Thyroid gland (tissue), 4 donors: ENCODE data around the gene RORB. TPM values are rescaled to one million over a fixed set of nuclear protein-coding genes. Genes with fewer than 3 reads are reported as not detected.

Source experiments
- DNase-seq, 2 donors: peaks; one replicate each; pipeline ENCODE4 v3.0.0-alpha.2; 2019
- H3K27ac ChIP-seq, 3 donors: fragments of 200-600 bp; sonication (generic); 1 replicate in 2 of 3; 2 replicates in 1 of 3; pipeline ENCODE4 v1.5.1; 2016 to 2019; ENCODE audit warnings: mild to moderate bottlenecking in 1 of 3, moderate library complexity in 1 of 3
- H3K27me3 ChIP-seq: fragments of 200-600 bp; sonication (generic); one replicate; pipeline ENCODE4 v1.5.1; 2019
- H3K36me3 ChIP-seq, 2 donors: fragments of 200-600 bp; sonication (generic); one replicate each; pipeline ENCODE4 v1.5.1; 2016 to 2019
- H3K4me1 ChIP-seq, 2 donors: fragments of 200-600 bp; sonication (generic); one replicate each; pipeline ENCODE4 v1.5.1; 2017 to 2019
- H3K4me3 ChIP-seq, 3 donors: fragments of 200-600 bp; sonication (generic); replicated peaks in 1 of 3; 1 replicate in 2 of 3; 2 replicates in 1 of 3; pipeline ENCODE4 v1.5.1; 2016; ENCODE audit warnings: mild to moderate bottlenecking in 1 of 3
- H3K9me3 ChIP-seq: fragments of 200-600 bp; sonication (generic); one replicate; pipeline ENCODE4 v1.5.1; 2017
- CTCF ChIP-seq, 6 experiments: fragments of 200-600 bp in 3 of 6; fragments of 450-650 bp in 3 of 6; sonication (generic) in 3 of 6; IDR thresholded peaks; one replicate each; pipeline ENCODE4 v1.5.1; 2016 to 2019; ENCODE audit warnings: antibody characterized with exemption in 6 of 6, mild to moderate bottlenecking in 2 of 6, inconsistent platforms in 1 of 6, moderate library complexity in 1 of 6
- POLR2A ChIP-seq, 2 donors: fragments of 450-650 bp; IDR thresholded peaks; one replicate each; pipeline ENCODE4 v1.6.1; 2017; ENCODE audit warnings: antibody characterized with exemption in 2 of 2, mild to moderate bottlenecking in 2 of 2, moderate library complexity in 1 of 2
- WGBS, 2 donors: methylation state at CpG; one replicate each; pipeline ENCODE4 v1.1.5; 2017; 5-methylcytosine and 5-hydroxymethylcytosine counted together
- intact Hi-C: fragments of 100-400 bp; cut with DNase I; formaldehyde crosslinking; loops from one replicate; pipeline ENCODE4 v1.15.1; 2023
- total RNA-seq, 4 donors: library from RNA; depleted of rRNA; stranded (reverse); fragments of >200 nt; gene quantifications; one replicate each; pipeline ENCODE4 v1.2.3, GENCODE V29; 2016

RORB gene
- total RNA-seq, 4 donors from 2014 or later: 0.27 to 1.8 (median 1.3) TPM

GRCh38 chr9:74463825-74464224, 33.3 kb upstream of the RORB start:
- H3K27me3 ChIP-seq: no peaks in the 10 kb centered on the region
- no peak overlapping the region for H3K27ac ChIP-seq
- no peaks in the 10 kb centered on the region for H3K9me3 ChIP-seq
- no peak overlapping the region for H3K4me3 ChIP-seq
- no peak for DNase-seq
- TF ChIP-seq CTCF (IDR thresholded peaks at IDR 0.05) (no peak), POLR2A (IDR thresholded peaks at IDR 0.05) (no peak)
- no peaks in the 10 kb centered on the region for H3K4me1 ChIP-seq
- WGBS, 2 donors: 78 to 86% methylated on average over 1 of the region's 1 CpG
- intact Hi-C loops: no loop called here
- H3K36me3 ChIP-seq: no peaks in the 10 kb centered on the region

- Histone ChIP-seq H3K27ac (no peak overlapping the region), H3K36me3 (no peaks in the 10 kb centered on the region), H3K4me3 (no peak overlapping the region), H3K9me3 (no peaks in the 10 kb centered on the region), H3K27me3 (no peaks in the 10 kb centered on the region), H3K4me1 (no peaks in the 10 kb centered on the region)
- no peak for DNase-seq
- 84 to 91% methylated on average over 6 of the region's 6 CpGs for WGBS, 2 donors
- TF ChIP-seq CTCF (IDR thresholded peaks at IDR 0.05) (no peak), POLR2A (IDR thresholded peaks at IDR 0.05) (no peak)
- intact Hi-C loops: no loop called here
Measured at GRCh38 chr9:74478606-74479005, 18.5 kb upstream of the RORB start.

GRCh38 chr9:74479711-74480110, 17.4 kb upstream of the RORB start:
- TF ChIP-seq POLR2A (IDR thresholded peaks at IDR 0.05): no peak
- TF ChIP-seq CTCF (IDR thresholded peaks at IDR 0.05): no peak
- no peak overlapping the region for H3K27ac ChIP-seq
- no peak for DNase-seq
- no peak overlapping the region for H3K4me3 ChIP-seq
- WGBS, 2 donors: 78 to 84% methylated on average over 1 of the region's 1 CpG
- intact Hi-C loops: no loop called here
- H3K4me1 ChIP-seq: no peaks in the 10 kb centered on the region
- H3K36me3 ChIP-seq: no peaks in the 10 kb centered on the region
- H3K9me3 ChIP-seq: no peaks in the 10 kb centered on the region
- no peaks in the 10 kb centered on the region for H3K27me3 ChIP-seq

GRCh38 chr9:74487395-74487794, 9.7 kb upstream of the RORB start:
- Histone ChIP-seq H3K4me3 (no peak overlapping the region), H3K9me3 (no peaks in the 10 kb centered on the region), H3K27ac (no peak overlapping the region), H3K27me3 (no peaks in the 10 kb centered on the region), H3K36me3 (no peaks in the 10 kb centered on the region), H3K4me1 (no peaks in the 10 kb centered on the region)
- DNase-seq: no peak
- intact Hi-C loops: no loop called here
- WGBS, 2 donors: 97 to 98% methylated on average over 1 of the region's 1 CpG
- TF ChIP-seq CTCF (IDR thresholded peaks at IDR 0.05) (no peak), POLR2A (IDR thresholded peaks at IDR 0.05) (no peak)

GRCh38 chr9:74493512-74493911, 3.6 kb upstream of the RORB start:
- no peak for DNase-seq
- Histone ChIP-seq H3K4me3 (no peak overlapping the region), H3K36me3 (no peaks in the 10 kb centered on the region), H3K4me1 (peaks cover 1 to 4% of the 10 kb centered on the region in 2 donors), H3K9me3 (no peaks in the 10 kb centered on the region), H3K27me3 (no peaks in the 10 kb centered on the region), H3K27ac (no peak overlapping the region)
- intact Hi-C loops: no loop called here
- 31 to 56% methylated on average over 2 of the region's 2 CpGs for WGBS, 2 donors
- TF ChIP-seq CTCF (IDR thresholded peaks at IDR 0.05): no peak
- TF ChIP-seq POLR2A (IDR thresholded peaks at IDR 0.05): no peak
